ENCODE data around the gene DIP2C. TPM values are rescaled to one million over a fixed set of nuclear protein-coding genes. Genes with fewer than 3 reads are reported as not detected.
"Not testable (repeated sequence)": the region's sequence is repeated elsewhere in the genome, so short reads cannot be mapped to it uniquely, and the experiment has no call there.

The DIP2C gene
- total RNA-seq, 1 donor from 2014 or later = 31.5 TPM

DNA sequence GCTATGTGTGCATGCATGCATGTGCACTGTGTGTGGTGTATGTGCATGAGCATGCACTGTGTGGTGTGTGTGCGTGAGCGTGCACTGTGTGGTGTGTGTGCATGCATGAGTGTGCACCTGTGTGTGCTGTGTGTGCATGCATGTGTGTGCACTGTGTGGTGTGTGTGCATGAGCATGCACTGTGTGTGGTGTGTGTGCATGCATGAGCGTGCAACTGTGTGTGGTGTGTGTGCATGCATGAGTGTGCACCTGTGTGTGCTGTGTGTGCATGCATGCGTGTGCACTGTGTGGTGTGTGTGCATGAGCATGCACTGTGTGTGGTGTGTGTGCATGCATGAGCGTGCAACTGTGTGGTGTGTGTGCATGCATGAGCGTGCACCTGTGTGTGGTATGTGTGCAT lies 10.7 kb upstream of the DIP2C start:
- DNase-seq (ENCODE audit: low spot score) = not testable (repeated sequence)

GRCh38 chr10:697097-697875 lies 7.8 kb upstream of the DIP2C start:
- DNase-seq (ENCODE audit: low spot score) = no peak

- no peak for DNase-seq (ENCODE audit: low spot score)
Measured at GRCh38 chr10:695396-695795, 5.9 kb upstream of the DIP2C start.

DNA sequence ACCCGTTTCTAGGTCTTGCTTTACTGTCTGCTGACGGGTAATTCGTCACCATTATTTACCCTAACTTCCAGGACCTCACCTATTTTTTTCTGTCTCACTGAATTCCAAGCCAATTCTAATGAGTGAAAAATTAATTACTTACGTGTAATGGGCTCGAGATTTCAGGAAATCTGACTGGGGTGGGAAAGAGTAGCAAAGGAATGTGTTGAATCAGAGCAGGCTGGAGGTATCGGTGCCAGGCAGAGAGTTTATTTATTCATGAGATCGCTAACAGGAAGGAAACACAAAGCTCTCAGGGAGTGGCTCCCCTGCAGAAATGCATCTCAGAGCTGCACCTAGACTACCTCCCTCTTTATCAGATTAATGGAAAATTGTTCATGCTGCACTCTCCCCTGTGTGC lies 4.0 kb upstream of the DIP2C start:
- peak; percentile 70 for DNase-seq (ENCODE audit: low spot score)

DNA sequence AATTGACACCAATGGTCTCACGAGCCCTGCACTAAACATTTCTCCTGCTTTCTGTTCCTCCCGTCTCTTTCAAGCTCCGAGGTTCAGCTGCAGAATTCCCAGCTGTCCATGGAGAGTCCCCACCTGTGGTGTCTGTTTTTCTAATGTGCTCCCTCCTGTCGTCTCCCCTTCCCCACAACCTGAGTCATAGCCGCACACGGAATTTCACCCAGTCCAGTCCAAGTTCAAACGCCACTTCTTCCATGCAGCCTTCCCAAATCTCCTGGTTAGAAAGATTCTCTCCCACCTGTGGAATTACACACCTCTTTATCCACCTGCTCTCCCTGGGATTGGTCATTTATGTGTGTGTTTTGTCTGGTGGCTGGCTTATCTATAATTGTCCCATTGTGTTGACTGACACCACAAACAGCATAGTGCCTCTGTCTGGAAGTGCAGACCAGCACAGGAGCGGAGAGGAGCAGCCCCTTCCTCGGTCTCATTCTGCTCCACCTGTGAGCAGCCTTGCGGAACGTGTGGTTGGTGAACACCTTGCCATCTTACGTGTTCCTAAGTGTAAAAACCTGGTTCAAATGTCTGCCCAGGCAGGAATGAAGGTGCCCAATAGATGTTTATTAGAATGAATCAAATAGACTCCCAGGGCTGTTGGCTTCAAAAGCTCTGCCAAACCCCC lies 3.3 kb upstream of the DIP2C start:
- no peak for DNase-seq (ENCODE audit: low spot score)

DNA sequence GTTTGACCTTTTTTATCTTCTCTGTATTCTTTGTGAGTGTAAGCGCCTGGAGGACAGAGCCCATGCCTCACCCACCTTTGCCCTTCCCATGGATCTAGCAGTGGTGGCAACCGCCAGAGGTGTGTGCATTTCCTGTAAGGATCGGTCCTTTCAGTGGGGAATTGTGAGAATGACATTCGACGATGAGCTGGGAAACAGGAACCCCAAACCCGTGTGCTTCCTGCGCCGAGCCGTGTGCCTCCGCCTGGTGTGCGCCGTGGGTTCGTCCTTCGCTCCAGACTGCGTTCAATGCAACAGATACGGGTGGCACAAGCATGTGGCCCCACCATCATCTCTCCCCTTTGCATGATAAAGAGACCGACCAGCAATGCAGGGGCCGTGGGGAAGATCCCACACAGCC lies 1.7 kb upstream of the DIP2C start:
- DNase-seq (ENCODE audit: low spot score) = no peak

DNA sequence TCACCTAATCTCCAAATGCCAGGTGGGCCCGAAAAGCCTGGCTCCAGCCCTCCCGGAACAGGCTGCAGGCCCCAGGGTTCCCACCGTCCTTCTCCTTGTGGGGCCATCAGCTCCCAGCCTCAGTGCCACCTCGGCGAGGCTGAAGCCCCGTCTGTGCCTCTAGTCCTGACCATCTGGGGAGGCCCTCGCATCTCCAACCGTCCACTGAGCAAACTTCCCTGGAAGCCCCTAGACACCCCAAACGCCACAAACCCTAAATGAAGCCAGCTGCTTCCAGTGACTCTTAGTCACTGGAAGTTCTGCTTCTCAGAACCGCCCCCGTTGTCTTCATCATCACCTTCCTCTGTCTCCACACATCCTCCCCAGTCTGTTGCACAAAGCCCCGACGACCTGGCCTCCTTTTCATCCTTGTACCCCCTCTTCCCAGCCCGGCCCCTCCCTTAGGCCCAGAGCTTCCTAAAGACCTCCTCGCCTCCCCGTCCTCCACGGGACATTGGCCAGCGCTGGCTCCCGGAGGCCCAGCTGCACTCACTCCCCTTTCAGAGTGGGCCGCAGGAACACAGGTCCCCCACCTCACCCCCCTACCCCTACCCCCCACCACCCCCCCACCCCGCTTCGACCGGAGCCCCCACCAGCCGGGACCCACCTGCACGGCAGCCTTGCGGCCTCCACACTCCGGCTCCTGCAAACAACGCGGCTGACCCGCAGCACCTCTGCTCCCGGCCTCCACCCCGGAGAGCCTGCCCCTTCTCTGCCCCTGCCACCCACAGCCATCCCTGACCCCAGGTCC lies 1.1 kb upstream of the DIP2C start:
- no peak for DNase-seq (ENCODE audit: low spot score)

DNA sequence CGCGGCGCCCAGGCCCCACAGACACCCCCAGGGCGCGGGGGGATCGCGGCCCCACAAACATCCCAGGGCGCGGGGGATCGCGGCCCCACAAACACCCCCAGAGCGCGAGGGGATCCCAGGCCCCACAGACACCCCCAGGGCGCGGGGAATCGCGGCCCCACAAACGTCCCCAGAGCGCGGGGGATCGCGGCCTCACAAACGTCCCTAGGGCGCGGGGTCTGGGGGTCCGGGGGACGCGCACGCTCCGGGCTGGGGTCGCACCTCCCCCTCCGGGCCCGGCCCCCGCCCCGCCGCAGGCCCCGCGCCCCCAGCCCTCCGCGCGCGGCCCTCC lies 382 bp downstream of the DIP2C start:
- no peak for DNase-seq (ENCODE audit: low spot score)

- no peak for DNase-seq (ENCODE audit: low spot score)
Measured at GRCh38 chr10:688312-689120, 952 bp downstream of the DIP2C start.

DNA sequence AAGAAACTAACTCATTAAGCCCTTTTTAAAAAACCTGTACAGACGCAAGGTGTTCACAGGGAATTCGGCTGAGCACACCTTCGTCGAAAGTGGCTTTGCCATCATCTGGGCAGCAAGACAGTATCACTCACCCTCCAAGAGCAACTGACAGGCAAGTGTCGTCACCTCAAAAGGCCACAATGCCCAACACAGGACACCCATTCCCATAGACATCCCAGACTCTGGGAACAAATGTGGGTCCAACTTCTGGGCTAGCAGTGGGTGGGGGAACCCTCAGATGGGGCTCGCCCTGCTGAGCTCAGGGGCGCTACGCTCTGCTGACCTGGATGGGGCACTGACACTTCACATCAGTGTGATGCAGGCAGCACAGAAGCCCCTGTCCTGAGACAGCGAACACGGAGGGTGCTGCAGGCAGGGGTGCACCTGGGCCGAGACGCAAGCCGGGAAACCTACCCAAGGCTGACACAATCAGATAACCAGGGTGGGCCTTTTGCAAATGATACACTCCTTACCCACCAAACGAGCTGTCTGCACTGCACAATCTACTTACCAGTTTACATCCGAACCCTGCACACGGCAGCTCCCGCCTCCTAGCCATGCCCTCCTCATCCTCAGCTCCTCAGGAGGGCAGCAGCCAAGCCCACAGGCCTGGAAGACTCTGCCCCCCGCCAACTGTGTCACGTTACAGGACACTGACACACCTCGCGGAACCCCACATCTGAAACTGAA lies 1.7 kb downstream of the DIP2C start:
- no peak for DNase-seq (ENCODE audit: low spot score)

GRCh38 chr10:686155-686931 lies 3.1 kb downstream of the DIP2C start:
- DNase-seq (ENCODE audit: low spot score) = no peak

- DNase-seq (ENCODE audit: low spot score) = no peak
Measured at GRCh38 chr10:685613-686012, 3.9 kb downstream of the DIP2C start.

DNA sequence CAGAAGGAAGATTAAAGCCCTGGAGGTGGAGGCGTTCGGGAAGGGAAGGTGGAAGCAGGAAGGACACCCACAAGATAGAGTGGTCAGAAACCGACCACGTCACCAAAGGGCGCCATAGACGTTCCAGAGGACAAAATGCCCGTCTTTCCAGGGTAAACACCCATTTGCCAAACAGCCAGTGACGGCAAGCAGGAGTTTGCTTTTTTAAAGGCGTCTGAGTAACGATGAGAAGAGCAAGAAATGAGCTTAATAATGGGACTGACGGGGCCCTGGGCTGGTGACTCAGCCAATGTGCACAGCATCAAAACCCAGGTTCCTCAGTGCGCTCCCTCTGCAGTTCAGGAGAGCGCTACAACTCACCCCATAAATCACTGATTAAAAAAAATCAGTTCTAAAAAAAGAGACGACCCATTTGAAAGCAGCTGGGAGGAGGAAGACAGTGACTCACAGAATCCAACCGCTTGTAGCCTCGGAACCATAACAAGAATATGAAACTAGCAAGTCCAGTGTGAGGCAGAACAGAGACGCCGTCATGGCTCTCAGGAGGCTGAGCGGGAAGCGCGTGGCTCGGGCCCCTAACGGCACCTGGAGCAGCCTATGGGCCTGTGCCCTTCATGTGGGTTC lies 5.9 kb downstream of the DIP2C start:
- DNase-seq (ENCODE audit: low spot score) = no peak

DNA sequence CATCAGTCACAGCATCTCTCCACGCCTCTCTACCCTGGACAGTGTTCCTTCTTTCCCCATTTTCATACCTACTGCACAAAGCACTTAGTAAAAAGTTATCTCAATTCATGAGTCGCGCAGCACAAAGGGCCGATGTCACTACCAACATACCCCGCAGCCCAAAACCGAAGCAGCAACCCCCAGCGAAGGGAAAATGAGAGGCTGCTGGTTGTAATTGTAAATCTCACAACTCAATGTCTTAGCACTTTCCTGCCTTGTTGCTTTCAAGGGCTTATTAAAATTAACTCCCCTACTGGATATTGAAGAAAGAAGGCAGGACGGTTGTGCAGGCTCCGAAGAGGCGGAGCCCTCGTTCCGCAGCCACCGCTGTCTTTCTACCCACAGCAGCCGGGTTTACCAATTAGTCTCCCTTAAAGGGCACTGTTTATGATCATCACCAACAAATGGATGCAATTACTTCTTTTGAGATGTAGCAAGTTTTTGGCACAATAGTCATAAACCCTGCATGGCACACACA lies 6.5 kb downstream of the DIP2C start:
- DNase-seq (ENCODE audit: low spot score) = no peak

GRCh38 chr10:681670-682318 lies 7.7 kb downstream of the DIP2C start:
- no peak for DNase-seq (ENCODE audit: low spot score)

DNA sequence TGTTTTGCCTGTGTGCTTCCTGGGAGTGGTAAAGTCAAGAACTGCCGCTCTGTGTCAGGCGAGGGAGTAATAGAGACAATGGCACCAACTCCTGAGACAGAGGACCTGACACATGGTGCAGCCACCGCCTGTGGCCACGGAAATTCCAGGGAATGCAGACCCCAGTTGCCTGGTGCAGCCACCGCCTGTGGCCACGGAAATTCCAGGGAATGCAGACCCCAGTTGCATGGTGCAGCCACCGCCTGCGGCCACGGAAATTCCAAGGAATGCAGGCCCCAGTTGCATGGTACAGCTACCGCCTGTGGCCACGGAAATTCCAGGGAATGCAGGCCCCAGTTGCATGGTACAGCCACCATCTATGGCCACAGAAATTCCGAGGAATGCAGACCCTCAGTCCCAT lies 8.7 kb downstream of the DIP2C start:
- DNase-seq (ENCODE audit: low spot score) = no peak

DNA sequence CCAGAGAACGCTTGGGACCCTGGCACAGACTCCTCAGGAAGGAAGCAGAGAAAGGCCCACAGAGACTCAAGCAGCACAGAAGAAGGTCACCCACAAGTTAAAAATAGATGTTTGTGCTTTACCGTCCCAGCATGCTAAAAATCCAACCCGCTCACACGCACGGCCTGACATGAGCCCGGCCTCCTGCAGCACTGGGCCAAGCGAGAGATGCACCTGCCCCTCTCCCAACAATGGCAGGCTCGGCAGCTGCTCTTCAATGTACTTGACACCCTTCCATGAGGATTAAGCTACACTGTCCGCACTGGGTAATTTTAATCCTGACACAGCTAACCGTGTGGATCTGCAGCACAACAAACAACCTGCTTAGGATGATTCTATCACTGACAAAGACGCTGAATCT lies 9.3 kb downstream of the DIP2C start:
- DNase-seq (ENCODE audit: low spot score) = no peak

- DNase-seq (ENCODE audit: low spot score) = no peak
Measured at GRCh38 chr10:679556-679955, 9.9 kb downstream of the DIP2C start.

DNA sequence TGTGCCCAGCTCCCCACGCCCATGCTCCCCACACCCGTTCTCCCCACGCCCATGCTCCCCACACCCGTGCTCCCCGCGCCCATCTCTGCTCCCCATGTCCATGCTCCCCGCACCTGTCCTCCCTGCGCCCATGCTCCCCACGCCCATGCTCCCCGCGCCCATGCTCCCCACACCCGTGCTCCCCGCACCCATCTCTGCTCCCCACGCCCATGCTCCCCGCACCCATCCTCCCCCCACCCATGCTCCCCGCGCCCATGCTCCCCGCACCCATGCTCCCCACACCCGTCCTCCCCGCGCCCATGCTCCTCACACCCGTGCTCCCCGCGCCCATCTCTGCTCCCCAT lies 10.8 kb downstream of the DIP2C start:
- DNase-seq (ENCODE audit: low spot score) = not testable (repeated sequence)

Data from mucosa of gallbladder (tissue), 1 donor.